Progenitor cell of endocrine pancreas (in vitro differentiated cells): ENCODE data around the gene U2AF1L4. TPM values are rescaled to one million over a fixed set of nuclear protein-coding genes. Genes with fewer than 3 reads are reported as not detected.

ENCODE experiments used
- DNase-seq: peaks from one replicate; pipeline ENCODE4 v3.0.0; 2021; ENCODE audit warnings: low spot score; ENCODE audit not compliant: unreplicated experiment
- H3K27ac Mint-ChIP-seq: 2 replicates; pipeline ENCODE4 v1.8.0; 2021; ENCODE audit warnings: mild to moderate bottlenecking, moderate library complexity, mixed read lengths
- H3K27me3 Mint-ChIP-seq: 2 replicates; pipeline ENCODE4 v1.8.0; 2021; ENCODE audit warnings: mixed read lengths
- H3K36me3 Mint-ChIP-seq: 2 replicates; pipeline ENCODE4 v1.8.0; 2022; ENCODE audit warnings: mixed read lengths; ENCODE audit not compliant: insufficient read depth
- H3K4me1 Mint-ChIP-seq: 2 replicates; pipeline ENCODE4 v1.8.0; 2021; ENCODE audit warnings: low read depth, mixed read lengths
- H3K4me3 Mint-ChIP-seq: 2 replicates; pipeline ENCODE4 v1.8.0; 2021; ENCODE audit warnings: low read depth, mild to moderate bottlenecking, moderate library complexity, mixed read lengths
- H3K9me3 Mint-ChIP-seq: 2 replicates; pipeline ENCODE4 v1.8.0; 2021; ENCODE audit warnings: low read depth, mixed read lengths
- long read RNA-seq: library from polyadenylated mRNA; unstranded; transcript quantifications from one replicate; pipeline ENCODE4 v2.0.0, GENCODE V29; 2020
- total RNA-seq: library from RNA; stranded (reverse); gene quantifications from 2 replicates; pipeline ENCODE4 v1.2.1, GENCODE V29; 2021
- TF ChIP-seq, protein P1 (sequence below): fragments of 200-600 bp; sonication (generic); IDR thresholded peaks from one replicate; pipeline ENCODE4 v1.5.0; 2021; ENCODE audit warnings: antibody characterized with exemption, mild to moderate bottlenecking; ENCODE audit not compliant: unreplicated experiment

The U2AF1L4 gene, protein sequence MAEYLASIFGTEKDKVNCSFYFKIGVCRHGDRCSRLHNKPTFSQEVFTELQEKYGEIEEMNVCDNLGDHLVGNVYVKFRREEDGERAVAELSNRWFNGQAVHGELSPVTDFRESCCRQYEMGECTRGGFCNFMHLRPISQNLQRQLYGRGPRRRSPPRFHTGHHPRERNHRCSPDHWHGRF
- 35.5 and 37.4 TPM in 2 replicates for total RNA-seq
- long read RNA-seq, partial matches to known transcripts = 0 of 15 reads
- long read RNA-seq, other reads (novel, unspliced or antisense) = 14 of 15 reads

DNA sequence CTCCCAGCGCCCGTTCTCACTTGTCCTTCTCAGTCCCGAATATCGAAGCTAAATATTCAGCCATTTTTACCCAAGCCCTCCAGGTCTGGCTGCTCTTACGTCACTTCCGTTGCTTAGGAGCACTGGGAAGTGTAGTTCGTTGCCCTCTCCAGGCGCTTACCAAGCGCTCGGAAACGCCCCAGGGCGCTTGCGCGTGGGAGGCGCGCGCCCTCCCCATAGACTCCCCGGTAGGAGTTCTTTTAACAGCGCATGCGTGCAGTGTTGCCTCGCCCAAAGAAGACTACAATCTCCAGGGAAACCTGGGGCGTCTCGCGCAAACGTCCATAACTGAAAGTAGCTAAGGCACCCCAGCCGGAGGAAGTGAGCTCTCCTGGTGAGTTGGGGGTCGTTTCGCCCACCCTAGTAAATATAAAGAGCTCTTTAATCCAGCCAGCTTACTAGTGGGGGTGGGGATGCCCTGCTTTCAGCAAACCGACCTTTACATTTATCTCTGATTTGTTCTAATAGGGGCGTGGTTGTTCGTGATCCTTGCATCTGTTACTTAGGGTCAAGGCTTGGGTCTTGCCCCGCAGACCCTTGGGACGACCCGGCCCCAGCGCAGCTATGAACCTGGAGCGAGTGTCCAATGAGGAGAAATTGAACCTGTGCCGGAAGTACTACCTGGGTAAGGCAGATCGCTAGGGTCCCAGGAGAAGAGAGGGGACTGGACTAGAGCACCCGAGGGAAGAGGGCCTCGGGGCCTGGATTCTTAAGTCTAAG, at the start of gene U2AF1L4, which contains the start of gene PSENEN:
Gene U2AF1L4 (minus strand): TSS at position 91 of the 759 bp plus-strand sequence. CDS start 27 bp downstream, at position 64.
Gene PSENEN (plus strand): TSS at position 324 of the 759 bp plus-strand sequence. CDS start 280 bp downstream, at position 604.
- Mint-ChIP-seq H3K36me3 (peaks cover 3% of the 10 kb centered on the region), H3K9me3 (no peaks in the 10 kb centered on the region), H3K27ac (peak within 1 kb of the TSS; percentile 100), H3K27me3 (no peaks in the 10 kb centered on the region), H3K4me3 (peak within 1 kb of the TSS; percentile 98), H3K4me1 (peaks cover 32% of the 10 kb centered on the region)
- peak; percentile 93 for DNase-seq
- TF ChIP-seq, protein P1, sequence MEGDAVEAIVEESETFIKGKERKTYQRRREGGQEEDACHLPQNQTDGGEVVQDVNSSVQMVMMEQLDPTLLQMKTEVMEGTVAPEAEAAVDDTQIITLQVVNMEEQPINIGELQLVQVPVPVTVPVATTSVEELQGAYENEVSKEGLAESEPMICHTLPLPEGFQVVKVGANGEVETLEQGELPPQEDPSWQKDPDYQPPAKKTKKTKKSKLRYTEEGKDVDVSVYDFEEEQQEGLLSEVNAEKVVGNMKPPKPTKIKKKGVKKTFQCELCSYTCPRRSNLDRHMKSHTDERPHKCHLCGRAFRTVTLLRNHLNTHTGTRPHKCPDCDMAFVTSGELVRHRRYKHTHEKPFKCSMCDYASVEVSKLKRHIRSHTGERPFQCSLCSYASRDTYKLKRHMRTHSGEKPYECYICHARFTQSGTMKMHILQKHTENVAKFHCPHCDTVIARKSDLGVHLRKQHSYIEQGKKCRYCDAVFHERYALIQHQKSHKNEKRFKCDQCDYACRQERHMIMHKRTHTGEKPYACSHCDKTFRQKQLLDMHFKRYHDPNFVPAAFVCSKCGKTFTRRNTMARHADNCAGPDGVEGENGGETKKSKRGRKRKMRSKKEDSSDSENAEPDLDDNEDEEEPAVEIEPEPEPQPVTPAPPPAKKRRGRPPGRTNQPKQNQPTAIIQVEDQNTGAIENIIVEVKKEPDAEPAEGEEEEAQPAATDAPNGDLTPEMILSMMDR = no peak

DNA sequence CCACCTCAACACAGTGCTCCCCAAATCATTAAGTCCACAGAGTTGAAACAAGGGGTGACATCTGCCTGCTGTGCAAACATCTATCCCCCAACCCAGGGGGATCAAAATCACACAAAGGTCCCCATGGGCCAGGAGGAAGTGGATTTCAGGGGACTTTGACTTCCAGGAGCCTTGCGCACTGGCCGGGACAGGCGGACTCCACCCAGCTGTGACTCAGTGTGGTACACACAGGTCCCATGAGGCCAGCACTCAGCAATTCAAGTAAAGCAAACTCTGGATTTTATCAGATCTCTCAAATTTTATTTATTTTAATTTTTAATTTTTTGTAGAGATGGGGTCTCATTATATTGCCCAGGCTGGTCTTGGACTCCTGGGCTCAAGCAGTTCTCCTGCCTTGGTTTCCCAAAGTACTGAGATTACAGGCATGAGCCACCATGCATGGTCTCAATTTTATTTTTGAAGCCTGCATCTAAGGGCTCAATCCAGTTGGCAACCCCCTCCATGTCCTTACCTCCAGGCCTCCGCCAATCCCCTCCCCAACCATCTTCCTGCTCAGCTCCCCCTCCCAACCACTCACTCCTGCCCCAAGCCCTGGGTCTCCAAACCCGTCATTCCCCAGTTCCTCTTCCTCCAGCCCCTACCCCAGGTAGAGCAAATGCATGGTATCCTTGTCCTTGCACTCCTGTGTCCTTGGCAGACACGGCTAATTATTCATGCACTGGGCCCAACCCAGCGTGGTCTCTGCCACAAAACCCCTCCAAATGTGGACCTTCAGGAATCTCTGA, 48.4 kb upstream of the U2AF1L4 start:
- Mint-ChIP-seq H3K27ac (no peak overlapping the region), H3K27me3 (peaks cover 30% of the 10 kb centered on the region), H3K4me1 (no peaks in the 10 kb centered on the region), H3K36me3 (no peaks in the 10 kb centered on the region), H3K4me3 (no peak overlapping the region), H3K9me3 (no peaks in the 10 kb centered on the region)
- TF ChIP-seq, protein P1 = no peak
- no peak for DNase-seq

DNA sequence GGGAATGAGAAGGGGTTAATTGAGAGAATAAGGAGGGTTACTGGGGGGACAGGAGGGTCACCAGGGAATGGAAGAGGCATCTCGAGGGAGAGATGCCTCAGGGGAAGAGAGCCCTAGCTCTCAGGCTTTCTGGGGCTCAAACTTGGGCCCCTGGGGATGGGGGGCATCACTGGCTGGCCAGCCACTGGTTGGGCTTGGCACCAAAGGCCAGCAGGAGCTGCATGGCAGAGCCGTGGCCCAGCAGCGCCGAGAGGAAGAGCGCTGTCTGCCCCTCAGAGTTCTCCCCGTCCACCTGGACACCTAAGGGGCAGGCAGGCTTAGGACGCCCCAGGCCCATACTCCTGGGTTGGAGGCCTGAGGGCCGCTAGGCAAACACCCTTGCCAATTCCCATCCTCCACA, 47.7 kb upstream of the U2AF1L4 start:
- H3K4me1 Mint-ChIP-seq = no peaks in the 10 kb centered on the region
- peaks cover 27% of the 10 kb centered on the region for H3K27me3 Mint-ChIP-seq
- no peak overlapping the region for H3K27ac Mint-ChIP-seq
- H3K9me3 Mint-ChIP-seq = no peaks in the 10 kb centered on the region
- DNase-seq = no peak
- TF ChIP-seq, protein P1 = no peak
- no peaks in the 10 kb centered on the region for H3K36me3 Mint-ChIP-seq
- H3K4me3 Mint-ChIP-seq = no peak overlapping the region

DNA sequence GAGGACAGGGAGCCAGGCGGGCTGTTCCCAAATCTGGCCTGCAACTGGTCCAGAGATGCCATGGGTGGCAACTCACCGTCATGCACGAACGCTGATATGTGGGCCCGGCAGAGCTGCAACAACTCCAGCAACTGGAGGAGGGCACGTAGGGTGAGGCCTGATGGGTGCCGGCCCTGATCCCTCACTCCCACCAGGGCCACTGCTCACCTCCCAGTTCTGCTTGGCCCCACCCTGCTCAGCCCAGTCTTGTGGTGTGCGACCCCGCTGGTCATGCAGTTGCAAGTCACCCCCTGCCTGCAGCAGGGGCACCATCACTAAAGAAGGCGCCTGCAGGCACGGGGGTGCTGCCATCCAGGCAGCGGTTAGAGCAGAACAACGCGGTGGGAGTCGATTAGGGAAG, 47.1 kb upstream of the U2AF1L4 start:
- Mint-ChIP-seq H3K9me3 (no peaks in the 10 kb centered on the region), H3K27me3 (peaks cover 23% of the 10 kb centered on the region), H3K27ac (no peak overlapping the region), H3K4me3 (no peak overlapping the region), H3K36me3 (no peaks in the 10 kb centered on the region), H3K4me1 (no peaks in the 10 kb centered on the region)
- DNase-seq = no peak
- TF ChIP-seq, protein P1 = no peak

DNA sequence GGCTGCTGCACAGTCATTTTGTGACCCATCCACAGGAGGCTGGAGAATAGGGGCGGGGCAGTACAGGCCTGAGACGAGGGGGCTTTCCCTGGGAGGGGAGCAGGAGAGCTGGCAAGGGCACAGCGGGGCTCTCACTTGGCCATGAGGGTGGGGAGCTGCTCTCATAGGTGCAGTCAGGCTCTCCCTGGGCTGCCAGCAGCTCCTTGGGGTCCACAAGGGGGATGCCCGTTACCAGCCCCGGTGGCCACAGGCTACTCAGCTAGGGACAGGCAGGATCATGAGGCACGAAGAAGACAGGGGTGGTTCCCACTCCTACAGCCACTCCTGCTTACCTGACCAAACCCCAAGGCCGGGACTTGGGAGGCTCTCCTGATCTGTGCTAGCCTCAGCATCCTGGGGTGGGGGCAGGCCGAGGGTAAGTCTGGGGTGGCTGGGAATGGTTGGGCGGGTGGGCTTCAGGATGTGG, 46.6 kb upstream of the U2AF1L4 start:
- TF ChIP-seq, protein P1 = no peak
- Mint-ChIP-seq H3K4me1 (no peaks in the 10 kb centered on the region), H3K27me3 (peaks cover 18% of the 10 kb centered on the region), H3K27ac (no peak overlapping the region), H3K9me3 (no peaks in the 10 kb centered on the region), H3K36me3 (no peaks in the 10 kb centered on the region), H3K4me3 (no peak overlapping the region)
- DNase-seq = no peak
